Psoas muscle (tissue), 8 donors: ENCODE data around the gene SRSF7. TPM values are rescaled to one million over a fixed set of nuclear protein-coding genes. Genes with fewer than 3 reads are reported as not detected.
"Not testable (repeated sequence)": the region's sequence is repeated elsewhere in the genome, so short reads cannot be mapped to it uniquely, and the experiment has no call there.

ENCODE experiments used
- ATAC-seq, 4 donors: fragments of 200-7000 bp; cut with Tn5 transposase; one replicate each; pipeline ENCODE4 v1.9.1; 2020; ENCODE audit warnings: moderate library complexity in 3 of 4, mild to moderate bottlenecking in 2 of 4
- DNase-seq, 2 donors: peaks; one replicate each; pipeline ENCODE4 v3.0.0-alpha.2; 2020
- H3K27ac ChIP-seq: fragments of 200-600 bp; one replicate; pipeline ENCODE4 v1.8.0; 2022
- H3K27me3 ChIP-seq, 3 donors: fragments of 200-600 bp in 1 of 3; one replicate each; pipeline versions ENCODE4 v1.6.1 to v1.8.0; 2013 to 2022; ENCODE audit warnings: low read length in 2 of 3, mild to moderate bottlenecking in 2 of 3, moderate library complexity in 1 of 3; ENCODE audit not compliant: insufficient read depth in 3 of 3
- H3K36me3 ChIP-seq, 2 donors: fragments of 200-600 bp in 1 of 2; one replicate each; pipeline versions ENCODE4 v1.6.1 to v1.8.0; 2013 to 2022; ENCODE audit warnings: low read depth in 1 of 2, mild to moderate bottlenecking in 1 of 2, moderate library complexity in 1 of 2; ENCODE audit not compliant: insufficient read depth in 1 of 2
- H3K4me1 ChIP-seq: fragments of 200-600 bp; one replicate; pipeline ENCODE4 v1.8.0; 2022
- H3K4me3 ChIP-seq: fragments of 200-600 bp; one replicate; pipeline ENCODE4 v1.8.0; 2022; ENCODE audit warnings: mild to moderate bottlenecking
- H3K9me3 ChIP-seq: fragments of 200-600 bp; one replicate; pipeline ENCODE4 v1.8.0; 2022
- WGBS, 3 donors: extraction: QIAGEN DNeasy Blood & Tissue Kit; methylation state at CpG; one replicate each; pipeline versions ENCODE4 v1.1.6 to v1.1.7; 2013; 5-methylcytosine and 5-hydroxymethylcytosine counted together
- intact Hi-C, 2 donors: fragments of 100-400 bp; cut with DNase I; formaldehyde crosslinking; loops; one replicate each; pipeline versions ENCODE4 v1.11.0 to v1.14.2; 2022
- polyA plus RNA-seq, 3 donors: library from polyadenylated mRNA; stranded (reverse); fragments of 200-250 nt; gene quantifications; one replicate each; pipeline ENCODE4 v1.2.3, GENCODE V29; 2013
- total RNA-seq, 4 donors: library from RNA; stranded (reverse); fragmentation: NEBNext Ultra II Directional in 2 of 4; extraction: Animal tissue kit (Norgen Biotek cat#: 25700) in 2 of 4; gene quantifications; one replicate each; pipeline versions ENCODE4 v1.2.1 to v1.2.4, GENCODE V29; 2021 to 2023
- TF ChIP-seq, protein P1 (sequence below): fragments of 200-600 bp; IDR thresholded peaks from one replicate; pipeline ENCODE4 v1.8.0; 2022; ENCODE audit warnings: antibody characterized with exemption
- donor health status: healthy with polysubstance abuse.
- donor health status: DM: no; HTN: no; CAD: no; lungs with moderate emphysema.
- donor health status: Bipolar disorder and iron deficiency.
- donor health status: healthy.
- donor health status: DM: yes; HTN: yes; CAD: no.
- donor health status: DM: no; HTN: no; CAD: no.
- donor health status: DM: no; HTN: no; CAD: no.
- donor health status: DM: yes; HTN: yes; CAD: no.

The SRSF7 gene
- total and polyA plus RNA-seq, 7 donors = 26.0 to 111 (median 45.8) TPM

DNA sequence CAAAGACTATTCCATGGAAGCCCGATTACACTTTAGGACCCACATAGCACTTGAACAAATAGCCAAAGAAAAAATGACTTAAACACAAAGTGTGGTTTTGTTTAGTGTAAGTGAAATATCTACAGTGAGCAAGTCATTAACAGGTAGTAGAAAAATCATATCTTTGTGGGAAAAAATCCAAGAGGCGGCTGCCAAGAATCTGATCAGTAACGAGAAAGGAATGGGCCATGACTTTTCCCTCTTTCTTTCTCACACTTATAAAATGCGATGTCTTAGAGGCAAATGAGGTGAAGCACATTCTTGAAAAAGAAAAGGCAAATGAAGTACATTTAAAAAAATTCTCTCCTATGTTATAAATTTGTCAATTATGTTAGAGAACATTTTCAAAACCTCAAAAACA, 14.0 kb upstream of the SRSF7 start:
- TF ChIP-seq, protein P1, sequence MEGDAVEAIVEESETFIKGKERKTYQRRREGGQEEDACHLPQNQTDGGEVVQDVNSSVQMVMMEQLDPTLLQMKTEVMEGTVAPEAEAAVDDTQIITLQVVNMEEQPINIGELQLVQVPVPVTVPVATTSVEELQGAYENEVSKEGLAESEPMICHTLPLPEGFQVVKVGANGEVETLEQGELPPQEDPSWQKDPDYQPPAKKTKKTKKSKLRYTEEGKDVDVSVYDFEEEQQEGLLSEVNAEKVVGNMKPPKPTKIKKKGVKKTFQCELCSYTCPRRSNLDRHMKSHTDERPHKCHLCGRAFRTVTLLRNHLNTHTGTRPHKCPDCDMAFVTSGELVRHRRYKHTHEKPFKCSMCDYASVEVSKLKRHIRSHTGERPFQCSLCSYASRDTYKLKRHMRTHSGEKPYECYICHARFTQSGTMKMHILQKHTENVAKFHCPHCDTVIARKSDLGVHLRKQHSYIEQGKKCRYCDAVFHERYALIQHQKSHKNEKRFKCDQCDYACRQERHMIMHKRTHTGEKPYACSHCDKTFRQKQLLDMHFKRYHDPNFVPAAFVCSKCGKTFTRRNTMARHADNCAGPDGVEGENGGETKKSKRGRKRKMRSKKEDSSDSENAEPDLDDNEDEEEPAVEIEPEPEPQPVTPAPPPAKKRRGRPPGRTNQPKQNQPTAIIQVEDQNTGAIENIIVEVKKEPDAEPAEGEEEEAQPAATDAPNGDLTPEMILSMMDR = no peak
- no peaks in the 10 kb centered on the region for H3K4me1 ChIP-seq
- ATAC-seq (no peak), DNase-seq (no peak)
- no peaks in the 10 kb centered on the region for H3K9me3 ChIP-seq
- no peak overlapping the region for H3K4me3 ChIP-seq
- intact Hi-C loops = no loop called here
- H3K36me3 ChIP-seq = no peaks in the 10 kb centered on the region
- no peak overlapping the region for H3K27ac ChIP-seq
- no peaks in the 10 kb centered on the region for H3K27me3 ChIP-seq
- 69 to 79% (median 69%) methylated on average over 4 of the region's 4 CpGs for WGBS, 3 donors

DNA sequence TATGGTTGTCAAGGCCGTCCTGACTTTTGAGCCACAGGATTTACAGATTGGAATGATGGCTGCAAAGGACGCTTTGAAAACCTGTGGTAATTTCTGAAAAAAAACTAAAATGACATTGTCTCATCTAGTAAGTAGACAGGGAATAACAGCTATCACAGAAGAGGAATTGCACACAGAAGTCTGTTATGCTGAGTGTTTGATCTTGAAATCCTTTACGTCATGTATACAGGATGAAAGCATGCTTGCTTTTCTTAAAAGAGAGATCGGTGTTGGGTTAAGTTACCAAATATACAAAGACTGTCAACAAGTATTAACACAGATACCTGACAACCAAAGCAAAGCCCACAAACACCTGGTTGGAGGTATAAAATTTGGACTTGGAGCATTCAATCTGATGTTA, 12.6 kb upstream of the SRSF7 start:
- Histone ChIP-seq H3K9me3 (no peaks in the 10 kb centered on the region), H3K4me1 (no peaks in the 10 kb centered on the region), H3K27me3 (no peaks in the 10 kb centered on the region), H3K4me3 (no peak overlapping the region), H3K36me3 (no peaks in the 10 kb centered on the region), H3K27ac (no peak overlapping the region)
- intact Hi-C loops = no loop called here
- DNase-seq (no peak), ATAC-seq (no peak)
- WGBS, 3 donors = 88 to 92% (median 89%) methylated on average over 4 of the region's 4 CpGs
- TF ChIP-seq, protein P1 = no peak

DNA sequence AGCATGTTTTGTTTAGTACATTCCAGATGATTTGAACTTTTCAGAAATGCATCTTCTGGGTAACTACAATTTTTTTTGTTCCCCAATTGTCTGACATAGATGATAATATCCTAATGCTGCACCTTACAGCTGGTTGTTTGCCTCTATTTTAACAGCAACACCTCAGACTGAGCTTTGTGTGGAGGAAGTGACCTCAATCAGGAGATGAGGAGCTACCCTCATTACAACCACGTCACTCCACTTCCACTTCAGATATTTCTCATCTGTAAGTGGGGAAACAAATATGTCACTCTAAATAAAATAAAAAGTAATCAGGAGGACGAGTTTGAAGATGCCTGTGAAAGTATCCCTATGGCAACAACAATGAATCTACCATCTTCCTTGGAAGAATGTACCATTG, 12.1 kb upstream of the SRSF7 start:
- H3K27ac ChIP-seq = no peak overlapping the region
- WGBS, 3 donors = 77 to 84% (median 83%) methylated on average over 2 of the region's 2 CpGs
- H3K4me1 ChIP-seq = no peaks in the 10 kb centered on the region
- intact Hi-C loops = no loop called here
- H3K9me3 ChIP-seq = no peaks in the 10 kb centered on the region
- H3K27me3 ChIP-seq = no peaks in the 10 kb centered on the region
- DNase-seq = no peak
- H3K36me3 ChIP-seq = no peaks in the 10 kb centered on the region
- ATAC-seq = no peak
- TF ChIP-seq, protein P1 = no peak
- no peak overlapping the region for H3K4me3 ChIP-seq

DNA sequence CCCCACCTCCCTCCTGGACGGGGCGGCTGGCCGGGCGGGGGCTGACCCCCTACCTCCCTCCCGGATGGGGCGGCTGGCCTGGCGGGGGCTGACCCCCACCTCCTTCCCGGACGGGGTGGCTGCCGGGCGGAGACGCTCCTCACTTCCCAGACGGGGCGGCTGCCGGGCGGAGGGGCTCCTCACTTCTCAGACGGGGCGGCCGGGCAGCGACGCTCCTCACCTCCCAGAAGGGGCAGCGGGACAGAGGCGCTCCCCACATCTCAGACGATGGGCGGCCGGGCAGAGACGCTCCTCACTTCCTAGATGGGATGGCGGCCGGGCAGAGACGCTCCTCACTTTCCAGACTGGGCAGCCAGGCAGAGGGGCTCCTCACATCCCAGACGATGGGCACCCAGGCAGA, 4.7 kb upstream of the SRSF7 start:
- H3K4me3 ChIP-seq, H3K9me3 ChIP-seq, DNase-seq, ATAC-seq, H3K27ac ChIP-seq, H3K27me3 ChIP-seq, H3K4me1 ChIP-seq, H3K36me3 ChIP-seq, intact Hi-C loops: not testable (repeated sequence)
- WGBS, 3 donors = 95 to 98% (median 98%) methylated on average over 9 to 31 of the region's 31 CpGs

DNA sequence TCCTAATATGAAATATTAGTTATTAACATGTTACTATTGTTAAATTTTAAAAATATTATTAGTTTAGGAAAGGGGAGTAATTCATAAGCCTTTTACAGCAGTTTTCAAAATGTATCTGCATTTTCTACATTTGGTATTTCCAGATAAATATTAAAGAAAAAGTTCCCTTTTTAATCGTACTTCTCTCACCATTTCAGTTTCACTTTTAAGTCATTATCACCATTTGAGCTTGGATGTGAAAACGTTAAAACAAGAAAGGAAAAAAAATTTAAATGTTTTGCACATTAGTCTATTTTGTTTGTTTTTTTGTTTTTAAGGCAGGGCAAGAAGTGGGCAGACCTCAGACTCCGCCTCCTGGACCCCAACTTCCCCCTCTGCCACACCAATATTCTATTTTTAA, 3.3 kb upstream of the SRSF7 start:
- ATAC-seq (no peak), DNase-seq (no peak)
- intact Hi-C loops = no loop called here
- TF ChIP-seq, protein P1 = no peak
- H3K9me3 ChIP-seq = no peaks in the 10 kb centered on the region
- WGBS, 3 donors = 55 to 69% (median 56%) methylated on average over 3 of the region's 3 CpGs
- peaks cover 4% of the 10 kb centered on the region for H3K4me1 ChIP-seq
- H3K4me3 ChIP-seq = peak overlapping the region; percentile 25
- H3K27ac ChIP-seq = no peak overlapping the region
- H3K27me3 ChIP-seq = no peaks in the 10 kb centered on the region
- H3K36me3 ChIP-seq = peaks cover 0 to 5% of the 10 kb centered on the region in 2 donors
